Measurements from ENCODE around the gene RASL12. TPM values are rescaled to one million over a fixed set of nuclear protein-coding genes. Genes with fewer than 3 reads are reported as not detected.

The RASL12 gene
- polyA plus RNA-seq, 3 donors = not detected

- H3K79me2 ChIP-seq (ENCODE audit: insufficient read depth, low read length) = no peaks in the 10 kb centered on the region
- H3K27me3 ChIP-seq (ENCODE audit: control insufficient read depth in 2 of 2, insufficient read depth in 2 of 2, low read length in 2 of 2) = peaks cover 33 to 39% of the 10 kb centered on the region in 2 donors
- H3K9ac ChIP-seq (ENCODE audit: insufficient read depth, low read length, poor library complexity, severe bottlenecking) = no peak overlapping the region
- peaks cover 0 to 7% (median 0%) of the 10 kb centered on the region in 7 donors for H3K9me3 Mint-ChIP-seq
- DNase-seq = no peak
- H3K4me3 Mint-ChIP-seq = no peak overlapping the region
- H3K36me3 ChIP-seq (replicated peaks in 1 of 2; ENCODE audit: control insufficient read depth in 1 of 2, insufficient read depth in 2 of 2, low read length in 2 of 2) = no peaks in the 10 kb centered on the region
- H3K27ac ChIP-seq (ENCODE audit: low read depth in 1 of 2, low read length in 2 of 2) = no peak overlapping the region
- no peak overlapping the region for H3K27ac Mint-ChIP-seq
- no peak for TF ChIP-seq CTCF (IDR thresholded peaks at IDR 0.05)
- no peak overlapping the region for H3K4me3 ChIP-seq (replicated peaks in 1 of 3; ENCODE audit: low read depth in 2 of 3, low read length in 3 of 3)
- no peaks in the 10 kb centered on the region for H4K20me1 ChIP-seq (ENCODE audit: insufficient read depth, low read length)
- peaks cover 0 to 8% of the 10 kb centered on the region in 2 donors for H3K9me3 ChIP-seq (replicated peaks in 1 of 2; ENCODE audit: control insufficient read depth in 1 of 2, insufficient read depth in 1 of 2, low read length in 2 of 2)
- no peak overlapping the region for H2AFZ ChIP-seq (ENCODE audit: insufficient read depth, low read depth, low read length, poor library complexity, severe bottlenecking)
- H3K4me2 ChIP-seq (replicated peaks; ENCODE audit: extremely low read depth, low read length, poor library complexity, severe bottlenecking) = no peak overlapping the region
- H3K4me1 Mint-ChIP-seq = peaks cover 3% of the 10 kb centered on the region
- 94% methylated on average over 4 of the region's 5 CpGs for WGBS (ENCODE audit: insufficient coverage)
- intact Hi-C loops (cut with micrococcal nuclease) = no loop called here
- H3K36me3 Mint-ChIP-seq = peaks cover 0 to 4% of the 10 kb centered on the region in 2 donors
- peaks cover 39 to 53% (median 48%) of the 10 kb centered on the region in 3 donors for H3K27me3 Mint-ChIP-seq (ENCODE audit: low read depth in 3 of 3)
- H3K4me1 ChIP-seq (ENCODE audit: control insufficient read depth in 1 of 2, insufficient read depth in 2 of 2, low read length in 2 of 2) = peaks cover 0 to 8% of the 10 kb centered on the region in 2 donors
Observed at GRCh38 chr15:65069779-65070546, 2.2 kb upstream of the RASL12 start.

- no CpG with 5 or more reads among the region's 1 CpG for WGBS (ENCODE audit: insufficient coverage)
- Mint-ChIP-seq H3K9me3 (peaks cover 0 to 7% (median 0%) of the 10 kb centered on the region in 7 donors), H3K36me3 (peaks cover 0 to 4% of the 10 kb centered on the region in 2 donors), H3K27ac (no peak overlapping the region), H3K27me3 (ENCODE audit: low read depth in 3 of 3) (peaks cover 42 to 57% (median 54%) of the 10 kb centered on the region in 3 donors), H3K4me3 (no peak overlapping the region), H3K4me1 (peaks cover 3% of the 10 kb centered on the region)
- H3K36me3 ChIP-seq (replicated peaks in 1 of 2; ENCODE audit: control insufficient read depth in 1 of 2, insufficient read depth in 2 of 2, low read length in 2 of 2) = no peaks in the 10 kb centered on the region
- peaks cover 0 to 8% of the 10 kb centered on the region in 2 donors for H3K4me1 ChIP-seq (ENCODE audit: control insufficient read depth in 1 of 2, insufficient read depth in 2 of 2, low read length in 2 of 2)
- H4K20me1 ChIP-seq (ENCODE audit: insufficient read depth, low read length) = no peaks in the 10 kb centered on the region
- no peak overlapping the region for H3K4me3 ChIP-seq (replicated peaks in 1 of 3; ENCODE audit: low read depth in 2 of 3, low read length in 3 of 3)
- no peak for DNase-seq
- intact Hi-C loops (cut with micrococcal nuclease) = no loop called here
- H3K9me3 ChIP-seq (replicated peaks in 1 of 2; ENCODE audit: control insufficient read depth in 1 of 2, insufficient read depth in 1 of 2, low read length in 2 of 2) = peaks cover 0 to 8% of the 10 kb centered on the region in 2 donors
- no peak overlapping the region for H3K9ac ChIP-seq (ENCODE audit: insufficient read depth, low read length, poor library complexity, severe bottlenecking)
- H3K27ac ChIP-seq (ENCODE audit: low read depth in 1 of 2, low read length in 2 of 2) = no peak overlapping the region
- TF ChIP-seq CTCF (IDR thresholded peaks at IDR 0.05) = no peak
- H3K4me2 ChIP-seq (replicated peaks; ENCODE audit: extremely low read depth, low read length, poor library complexity, severe bottlenecking) = no peak overlapping the region
- peaks cover 33 to 40% of the 10 kb centered on the region in 2 donors for H3K27me3 ChIP-seq (ENCODE audit: control insufficient read depth in 2 of 2, insufficient read depth in 2 of 2, low read length in 2 of 2)
- no peaks in the 10 kb centered on the region for H3K79me2 ChIP-seq (ENCODE audit: insufficient read depth, low read length)
- no peak overlapping the region for H2AFZ ChIP-seq (ENCODE audit: insufficient read depth, low read depth, low read length, poor library complexity, severe bottlenecking)
Observed at GRCh38 chr15:65069179-65069578, 1.4 kb upstream of the RASL12 start.

Measured in CD14-positive monocyte (primary cell).